GM10266 (cell line): ENCODE measurements around the gene BCAS3.

Source experiments
- DNase-seq: peaks from one replicate; pipeline ENCODE4 v3.0.0; 2012; ENCODE audit errors: extremely low spot score
- CTCF ChIP-seq: IDR thresholded peaks from 2 replicates; pipeline ENCODE4 v1.5.1; 2012; ENCODE audit warnings: mild to moderate bottlenecking, low read depth; ENCODE audit not compliant: control insufficient read depth, insufficient read depth; ENCODE audit errors: missing control alignments

BCAS3 gene

DNA sequence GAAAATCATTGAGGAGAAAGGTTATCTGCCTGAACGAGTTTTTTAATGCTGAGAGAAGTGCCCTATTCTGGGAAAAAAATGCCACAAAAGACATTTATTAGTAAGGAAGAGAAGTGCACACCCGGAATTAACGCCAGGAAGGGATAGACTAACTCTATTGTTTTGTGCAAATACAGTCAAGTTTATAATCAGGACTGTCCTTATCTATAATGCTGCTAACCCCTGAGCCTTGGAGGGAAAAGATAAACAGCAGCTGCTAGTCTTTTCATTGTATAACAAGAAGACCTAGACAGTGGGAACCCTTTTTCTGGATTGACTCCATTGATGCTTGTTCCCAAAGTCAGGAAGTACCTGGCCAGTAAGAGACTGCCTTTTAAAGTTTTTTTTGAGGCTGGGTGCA, 26.5 kb downstream of the BCAS3 start:
- no peak for DNase-seq
- TF ChIP-seq CTCF = no peak

DNA sequence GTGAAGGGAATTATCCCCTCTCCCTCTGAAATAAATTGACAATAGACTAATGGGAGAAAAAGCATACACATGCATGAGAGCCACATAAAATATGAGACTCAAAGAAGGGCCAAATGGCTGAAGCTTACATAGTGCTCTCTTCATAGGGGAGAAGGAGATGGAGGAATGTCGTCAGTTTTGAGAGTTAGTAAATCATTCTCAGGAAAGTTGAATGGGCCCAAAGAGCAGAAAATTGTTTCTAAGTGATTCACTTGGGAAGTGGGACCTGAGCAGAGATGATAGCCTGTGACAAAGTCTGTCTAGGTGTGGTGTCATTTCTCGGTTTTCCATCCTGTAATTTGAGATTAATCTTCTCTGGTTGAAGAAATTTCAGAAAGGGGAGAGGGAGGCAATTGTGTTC, 35.0 kb downstream of the BCAS3 start:
- no peak for DNase-seq
- TF ChIP-seq CTCF = no peak

GRCh38 chr17:60713608-60714007, 36.0 kb downstream of the BCAS3 start:
- TF ChIP-seq CTCF = no peak
- no peak for DNase-seq

DNA sequence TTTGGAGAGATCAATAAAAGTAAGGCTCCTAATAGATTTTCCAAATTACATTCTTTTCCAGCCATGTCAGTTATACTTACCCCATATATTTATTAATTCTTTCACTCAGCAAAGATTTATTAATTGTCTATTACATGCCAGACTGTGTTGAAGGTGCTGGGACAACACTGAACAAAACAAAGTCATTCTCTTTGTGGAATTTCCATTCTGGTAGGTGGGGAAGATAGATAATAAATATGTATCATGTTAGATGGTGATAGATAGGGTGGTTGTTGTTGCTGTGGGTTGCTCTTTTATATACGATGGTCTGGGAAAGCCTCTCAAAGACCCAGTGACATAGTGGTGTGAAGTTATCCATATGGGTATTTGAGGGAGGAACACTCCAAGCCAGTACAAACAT, 39.1 kb downstream of the BCAS3 start:
- DNase-seq = no peak
- no peak for TF ChIP-seq CTCF

GRCh38 chr17:60717814-60718213, 40.2 kb downstream of the BCAS3 start:
- no peak for DNase-seq
- no peak for TF ChIP-seq CTCF

DNA sequence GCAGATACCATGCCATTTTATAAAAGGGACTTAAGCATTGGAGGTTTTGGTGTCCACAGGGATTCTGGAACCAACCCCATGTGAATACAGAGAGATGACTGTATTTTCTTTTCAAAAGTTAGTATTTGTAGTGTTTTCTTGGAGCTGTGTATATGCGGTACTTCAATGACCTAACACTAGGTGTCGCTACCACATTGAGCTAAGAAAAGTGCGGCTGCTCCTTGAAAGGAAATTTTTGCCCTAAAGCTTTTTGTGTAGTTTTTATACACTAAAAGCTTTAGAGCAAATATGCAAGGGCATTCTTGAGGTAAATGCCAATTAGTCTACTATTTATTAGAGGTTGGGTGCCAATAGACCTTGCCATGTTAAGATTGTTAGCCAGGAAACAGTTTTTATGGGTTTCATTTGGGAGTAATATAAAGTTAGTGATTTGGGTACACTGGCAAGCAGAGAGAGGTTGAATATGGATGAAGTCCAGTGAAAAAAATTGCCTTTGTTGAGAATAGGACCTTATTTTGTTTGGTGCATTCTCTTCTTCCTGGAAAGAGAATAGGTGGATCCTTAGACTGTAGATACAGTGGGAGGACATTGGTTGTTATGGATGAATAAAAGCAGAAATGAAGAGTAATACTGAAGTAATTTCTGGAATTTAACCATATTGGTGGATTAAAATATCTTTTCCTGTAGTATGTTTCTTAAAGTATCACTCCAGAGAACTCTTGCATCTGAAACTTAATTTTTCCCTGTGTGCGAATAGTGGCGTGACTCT, 43.3 kb downstream of the BCAS3 start:
- peak; percentile 55 for DNase-seq
- TF ChIP-seq CTCF = peak; percentile 79

- DNase-seq = no peak
- TF ChIP-seq CTCF = no peak
Observed at GRCh38 chr17:60724647-60725046, 47.0 kb downstream of the BCAS3 start.
